DMS 273 (cell line): ENCODE results near the gene POM121.
A peak's percentile ranks its signal among the peaks of the same experiment; 100 is the strongest.
"Not testable (repeated sequence)": the region's sequence is repeated elsewhere in the genome, so short reads cannot be mapped to it uniquely, and the experiment has no call there.

Source experiments
- DNase-seq: peaks from one replicate; lab custom pipeline; 2025; ENCODE audit not compliant: unreplicated experiment; lab: John Stamatoyannopoulos, UW

The POM121 gene

DNA sequence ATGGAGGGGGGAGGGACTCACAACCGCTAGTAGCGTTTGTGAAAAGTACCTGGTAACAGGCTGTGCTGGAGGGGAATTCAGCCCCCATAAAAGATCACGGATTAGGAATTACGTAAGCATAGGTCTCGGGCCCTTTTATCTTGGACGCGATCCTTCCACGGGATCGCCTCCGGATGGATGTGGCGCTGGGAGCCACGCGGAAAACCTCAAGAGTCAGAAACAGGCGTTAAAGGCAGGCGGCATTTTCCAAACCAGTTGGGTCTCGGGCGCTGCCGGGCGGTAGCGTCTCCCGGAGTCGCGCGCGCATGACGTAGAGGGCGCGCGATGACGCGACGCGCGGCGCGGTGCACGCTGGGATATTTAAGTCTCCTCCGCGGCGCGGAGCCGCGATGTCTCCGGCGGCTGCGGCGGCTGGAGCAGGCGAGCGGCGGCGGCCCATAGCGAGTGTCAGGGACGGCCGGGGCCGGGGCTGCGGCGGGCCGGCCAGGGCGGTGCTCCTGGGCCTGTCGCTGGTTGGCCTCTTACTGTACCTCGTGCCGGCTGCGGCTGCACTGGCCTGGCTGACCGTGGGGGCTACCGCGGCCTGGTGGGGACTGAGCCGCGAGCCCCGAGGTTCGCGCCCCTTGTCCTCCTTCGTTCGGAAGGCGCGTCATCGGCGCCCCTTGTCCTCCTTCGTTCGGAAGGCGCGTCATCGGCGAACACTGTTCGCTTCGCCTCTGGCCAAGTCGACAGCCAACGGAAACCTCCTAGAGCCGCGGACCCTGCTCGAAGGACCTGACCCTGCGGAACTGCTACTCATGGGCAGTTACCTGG lies at the start of gene POM121:
Gene POM121, plus strand, starts transcription at position 363 of the 813 bp plus-strand sequence. Its CDS starts 27 bp downstream, at position 390.
- DNase-seq, result peak; percentile 98

DNA sequence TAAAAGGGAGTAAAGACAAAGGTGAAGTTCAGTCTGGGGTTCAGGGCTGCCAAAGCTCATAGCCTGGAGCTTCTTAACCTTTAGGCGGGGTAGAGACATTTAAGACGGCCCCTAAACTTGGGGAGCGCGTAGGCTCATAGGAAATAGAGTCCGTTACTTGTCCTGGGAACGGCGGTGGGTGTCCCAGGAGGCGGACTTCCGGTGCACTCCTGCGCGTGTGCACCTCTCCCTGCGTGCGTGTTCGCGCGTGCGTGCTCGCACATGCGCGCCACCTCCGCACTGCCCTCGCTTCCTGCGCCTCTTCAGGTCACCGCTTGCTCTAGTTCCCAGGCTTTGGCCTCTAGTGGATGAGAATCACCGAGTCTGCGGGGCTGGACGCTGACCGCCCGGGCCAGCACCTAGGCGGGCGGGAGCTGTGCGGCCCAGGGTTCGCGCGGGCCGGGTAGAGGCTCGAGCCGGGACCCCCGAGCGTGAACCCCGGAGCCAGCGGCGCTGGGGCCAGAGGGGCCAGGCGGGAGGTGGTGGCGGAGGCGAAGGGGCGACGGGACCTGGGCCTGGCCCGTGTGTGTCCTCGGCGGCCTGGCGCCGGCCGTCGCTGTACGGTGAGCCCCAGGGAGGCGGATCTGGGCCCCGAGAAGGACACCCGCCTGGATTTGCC lies 45.7 kb upstream of the POM121 start:
- peak; percentile 97 for DNase-seq

- peak; percentile 71 for DNase-seq
These were observed 45.1 kb upstream of the POM121 start for GRCh38 chr7:72879737-72880215.

- not testable (repeated sequence) for DNase-seq
These were observed 33.1 kb upstream of the POM121 start for GRCh38 chr7:72891750-72892149.

DNA sequence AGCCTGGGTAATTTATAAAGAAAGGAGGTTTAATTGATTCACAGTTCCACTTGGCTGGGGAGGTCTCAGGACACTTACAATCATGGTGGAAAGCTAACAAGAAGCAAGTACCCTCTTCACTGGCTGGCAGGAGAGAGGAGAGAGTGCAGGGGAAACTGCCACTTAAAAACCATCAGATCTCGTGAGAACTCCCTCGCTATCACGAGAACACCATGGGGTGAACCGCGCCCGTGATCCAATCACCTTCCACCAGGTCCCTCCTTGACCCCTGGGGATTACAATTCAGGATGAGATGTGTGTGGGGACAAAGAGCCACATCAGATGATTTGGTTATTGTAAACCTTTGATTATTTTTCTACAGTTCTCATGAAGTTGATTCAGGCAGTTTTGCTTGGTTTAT lies 20.2 kb upstream of the POM121 start:
- not testable (repeated sequence) for DNase-seq

- DNase-seq, result not testable (repeated sequence)
These were observed 16.5 kb upstream of the POM121 start for GRCh38 chr7:72908422-72908821.

DNA sequence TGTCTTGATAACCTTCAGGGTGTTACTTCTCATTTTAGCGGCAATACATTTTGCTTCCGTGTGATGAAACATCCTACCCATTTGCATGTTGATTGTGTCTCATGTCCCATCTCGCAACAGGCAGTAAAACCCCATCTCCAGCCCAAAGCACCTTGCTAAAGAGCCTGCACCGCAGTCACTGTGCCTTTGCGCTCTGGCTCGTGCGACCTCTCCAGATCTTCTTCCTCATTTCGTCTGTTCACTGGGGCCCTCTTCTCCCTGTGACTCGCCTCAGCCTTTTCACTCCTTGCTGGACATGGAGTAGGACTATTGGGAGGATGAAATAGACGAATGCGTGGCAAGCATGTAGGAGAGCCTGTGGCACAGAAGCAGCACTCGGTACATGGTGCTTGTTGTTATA lies 13.5 kb upstream of the POM121 start:
- DNase-seq, result not testable (repeated sequence)

GRCh38 chr7:72913750-72914149 lies 11.1 kb upstream of the POM121 start:
- not testable (repeated sequence) for DNase-seq

- peak; percentile 73 for DNase-seq
These were observed 10.0 kb upstream of the POM121 start for GRCh38 chr7:72914756-72915525.

DNA sequence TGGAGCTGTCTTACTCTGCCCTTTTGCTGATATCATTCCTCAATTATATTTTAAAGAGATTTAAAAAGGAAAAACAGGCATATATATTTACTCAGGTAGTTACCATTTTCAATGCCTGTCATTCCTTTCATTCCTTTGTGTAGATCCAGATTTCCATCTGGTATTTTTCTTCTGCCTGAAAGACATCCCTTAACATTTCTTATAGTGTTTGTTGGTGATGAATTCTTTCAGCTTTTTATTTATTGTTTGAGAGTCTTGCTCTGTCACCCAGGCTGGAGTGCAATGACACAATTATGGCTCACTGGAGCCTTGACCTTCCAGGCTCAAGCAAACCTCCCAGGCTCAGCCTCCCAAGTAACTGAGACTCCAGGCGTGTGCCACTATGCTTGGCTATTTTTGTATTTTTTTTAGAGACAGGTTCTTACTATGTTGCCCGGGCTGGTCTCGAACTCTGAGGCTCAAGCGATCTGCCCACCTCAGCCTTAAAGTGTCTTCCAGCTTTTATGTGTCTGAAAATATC lies 5.6 kb upstream of the POM121 start:
- DNase-seq, result no peak

- no peak for DNase-seq
These were observed 536 bp upstream of the POM121 start for GRCh38 chr7:72924386-72924732.

GRCh38 chr7:72925546-72926120 lies 738 bp downstream of the POM121 start:
- peak; percentile 69 for DNase-seq

GRCh38 chr7:72927791-72928190 lies 2.9 kb downstream of the POM121 start:
- DNase-seq, result not testable (repeated sequence)

- DNase-seq, result not testable (repeated sequence)
These were observed 3.3 kb downstream of the POM121 start for GRCh38 chr7:72928216-72928615.

DNA sequence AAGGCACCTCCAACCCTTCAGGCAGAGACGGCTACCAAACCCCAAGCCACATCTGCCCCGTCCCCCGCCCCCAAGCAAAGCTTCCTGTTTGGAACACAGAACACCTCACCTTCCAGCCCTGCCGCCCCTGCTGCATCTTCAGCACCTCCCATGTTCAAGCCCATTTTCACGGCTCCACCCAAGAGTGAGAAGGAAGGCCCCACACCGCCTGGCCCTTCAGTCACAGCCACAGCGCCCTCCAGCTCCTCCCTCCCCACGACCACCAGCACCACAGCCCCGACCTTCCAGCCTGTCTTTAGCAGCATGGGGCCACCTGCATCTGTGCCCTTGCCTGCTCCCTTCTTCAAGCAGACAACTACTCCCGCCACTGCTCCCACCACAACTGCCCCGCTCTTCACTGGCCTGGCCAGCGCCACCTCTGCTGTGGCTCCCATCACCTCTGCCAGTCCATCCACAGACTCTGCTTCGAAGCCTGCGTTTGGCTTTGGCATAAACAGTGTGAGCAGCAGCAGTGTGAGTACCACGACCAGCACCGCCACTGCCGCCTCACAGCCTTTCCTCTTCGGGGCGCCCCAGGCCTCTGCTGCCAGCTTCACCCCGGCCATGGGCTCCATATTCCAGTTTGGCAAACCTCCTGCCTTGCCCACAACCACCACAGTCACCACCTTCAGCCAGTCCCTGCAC lies 17.3 kb downstream of the POM121 start:
- not testable (repeated sequence) for DNase-seq

DNA sequence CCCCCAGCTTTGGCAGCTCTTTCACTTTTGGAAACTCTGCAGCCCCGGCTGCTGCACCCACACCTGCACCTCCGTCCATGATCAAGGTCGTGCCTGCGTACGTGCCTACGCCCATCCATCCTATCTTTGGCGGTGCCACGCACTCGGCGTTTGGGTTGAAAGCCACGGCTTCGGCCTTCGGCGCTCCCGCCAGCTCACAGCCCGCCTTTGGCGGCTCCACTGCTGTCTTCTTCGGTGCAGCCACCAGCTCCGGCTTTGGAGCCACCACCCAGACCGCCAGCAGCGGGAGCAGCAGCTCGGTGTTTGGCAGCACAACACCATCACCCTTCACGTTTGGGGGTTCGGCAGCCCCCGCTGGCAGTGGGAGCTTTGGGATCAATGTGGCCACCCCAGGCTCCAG lies 18.1 kb downstream of the POM121 start:
- DNase-seq, result not testable (repeated sequence)

- not testable (repeated sequence) for DNase-seq
These were observed 20.0 kb downstream of the POM121 start for GRCh38 chr7:72944937-72945336.

DNA sequence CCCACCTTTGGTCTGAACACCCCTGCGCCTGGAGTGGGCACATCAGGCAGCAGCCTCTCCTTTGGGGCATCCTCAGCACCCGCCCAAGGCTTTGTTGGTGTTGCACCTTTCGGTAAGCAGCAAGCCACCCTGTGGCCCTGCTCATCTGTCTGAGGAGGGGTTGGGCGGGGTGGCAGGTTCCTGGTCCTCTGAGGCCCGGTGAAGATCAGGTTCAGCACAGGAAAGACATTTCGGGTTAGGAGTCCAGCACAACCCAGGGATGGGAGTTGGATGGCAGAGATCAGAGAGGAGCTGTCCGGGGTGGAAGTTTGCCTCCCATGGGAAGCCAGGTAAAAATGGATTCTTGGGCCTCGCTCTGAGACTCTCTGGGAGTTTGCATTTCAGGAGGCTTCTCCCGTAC lies 20.7 kb downstream of the POM121 start:
- DNase-seq, result not testable (repeated sequence)

DNA sequence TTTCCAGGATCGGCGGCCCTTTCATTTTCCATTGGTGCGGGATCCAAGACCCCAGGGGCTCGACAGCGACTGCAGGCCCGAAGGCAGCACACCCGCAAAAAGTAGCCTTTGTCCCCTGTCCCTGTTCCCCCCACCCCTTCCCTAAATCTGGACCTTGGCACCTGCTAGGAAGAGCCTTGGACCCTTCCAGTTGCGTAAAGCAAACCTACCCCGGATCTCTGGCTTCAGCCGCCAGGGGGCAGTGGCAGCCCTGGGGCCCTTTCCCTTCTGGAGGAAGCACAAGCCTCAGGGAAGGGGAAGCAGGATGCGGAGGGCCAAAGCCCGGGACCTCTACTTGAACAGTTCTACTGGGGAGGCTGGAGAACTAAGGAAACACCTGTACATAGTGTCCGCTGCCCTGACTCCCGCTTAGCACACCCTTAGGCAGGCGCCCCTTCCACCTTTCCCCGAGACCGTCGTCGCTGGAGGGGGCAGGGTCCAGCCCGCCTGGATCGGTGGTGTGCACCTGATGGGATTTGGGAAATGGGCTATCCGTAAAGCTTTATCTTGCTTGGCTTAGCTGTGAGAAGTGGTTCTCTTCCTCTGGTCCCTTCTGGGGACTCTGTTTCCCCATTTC lies 21.3 kb downstream of the POM121 start:
- peak; percentile 39 for DNase-seq

GRCh38 chr7:72948714-72949113 lies 23.8 kb downstream of the POM121 start:
- DNase-seq, result peak; percentile 58
